Neural progenitor cell (in vitro differentiated cells): ENCODE measurements around the gene SHD. TPM values are rescaled to one million over a fixed set of nuclear protein-coding genes. Genes with fewer than 3 reads are reported as not detected.
A peak's percentile ranks its signal among the peaks of the same experiment; 100 is the strongest.

ENCODE experiments used
- DNase-seq: peaks from one replicate; pipeline ENCODE4 v3.0.0-alpha.2; 2016; ENCODE audit warnings: low spot score
- H2AFZ ChIP-seq: fragments of 200-600 bp; sonication (generic); replicated peaks from 2 replicates; pipeline ENCODE4 v1.6.1; 2016; ENCODE audit warnings: antibody characterized with exemption
- H3F3A ChIP-seq: fragments of 200-600 bp; sonication (generic); 2 replicates; pipeline ENCODE4 v1.6.1; 2016; ENCODE audit warnings: antibody characterized with exemption, low read depth
- H3K27ac ChIP-seq: fragments of 200-600 bp; sonication (generic); 2 replicates; pipeline ENCODE4 v1.5.1; 2016; ENCODE audit warnings: mild to moderate bottlenecking
- H3K27me3 ChIP-seq: fragments of 200-600 bp; sonication (generic); 2 replicates; pipeline ENCODE4 v1.6.1; 2016; ENCODE audit warnings: mild to moderate bottlenecking, moderate library complexity
- H3K36me3 ChIP-seq: fragments of 200-600 bp; sonication (generic); 2 replicates; pipeline ENCODE4 v1.5.1; 2016
- H3K4me1 ChIP-seq: fragments of 200-600 bp; sonication (generic); 2 replicates; pipeline ENCODE4 v1.6.1; 2016; ENCODE audit warnings: mixed run types
- H3K4me2 ChIP-seq: fragments of 200-600 bp; sonication (generic); 2 replicates; pipeline ENCODE4 v1.6.1; 2016
- H3K4me3 ChIP-seq: fragments of 200-600 bp; sonication (generic); 2 replicates; pipeline ENCODE4 v1.5.1; 2016
- H3K79me2 ChIP-seq: fragments of 200-600 bp; sonication (generic); 2 replicates; pipeline ENCODE4 v1.6.1; 2016; ENCODE audit warnings: low read depth
- H3K9ac ChIP-seq: fragments of 200-600 bp; sonication (generic); 2 replicates; pipeline ENCODE4 v1.6.1; 2016
- H3K9me3 ChIP-seq: fragments of 200-600 bp; sonication (generic); 2 replicates; pipeline ENCODE4 v1.5.1; 2016; ENCODE audit warnings: low read depth
- H4K20me1 ChIP-seq: fragments of 200-600 bp; sonication (generic); 2 replicates; pipeline ENCODE4 v1.6.1; 2016; ENCODE audit warnings: low read depth
- H3K27ac Mint-ChIP-seq: 3 replicates; pipeline ENCODE4 v1.8.0; 2021; ENCODE audit warnings: mixed read lengths
- H3K27me3 Mint-ChIP-seq: 2 replicates; pipeline ENCODE4 v1.8.0; 2022; ENCODE audit warnings: low read depth, mild to moderate bottlenecking, inconsistent platforms, moderate library complexity, mixed read lengths; ENCODE audit not compliant: insufficient read depth
- H3K36me3 Mint-ChIP-seq: 3 replicates; pipeline ENCODE4 v1.8.0; 2021; ENCODE audit warnings: mixed read lengths
- H3K4me1 Mint-ChIP-seq: 3 replicates; pipeline ENCODE4 v1.8.0; 2021; ENCODE audit warnings: mixed read lengths
- H3K4me3 Mint-ChIP-seq: 3 replicates; pipeline ENCODE4 v1.8.0; 2021; ENCODE audit warnings: mild to moderate bottlenecking, moderate library complexity, mixed read lengths
- H3K9me3 Mint-ChIP-seq: 3 replicates; pipeline ENCODE4 v1.8.0; 2020; ENCODE audit warnings: mixed read lengths
- CTCF ChIP-seq: fragments of 200-600 bp; sonication (generic); IDR thresholded peaks from 2 replicates; pipeline ENCODE4 v1.5.1; 2017; ENCODE audit warnings: antibody characterized with exemption, mild to moderate bottlenecking
- EZH2 ChIP-seq: fragments of 200-600 bp; sonication (generic); IDR thresholded peaks from 2 replicates; pipeline ENCODE4 v1.6.1; 2017; ENCODE audit warnings: antibody characterized with exemption, mild to moderate bottlenecking, moderate library complexity
- EZH2phosphoT487 ChIP-seq: fragments of 200-600 bp; sonication (generic); IDR thresholded peaks from 2 replicates; pipeline ENCODE4 v1.6.1; 2017; ENCODE audit warnings: antibody characterized with exemption
- total RNA-seq: library from RNA; depleted of rRNA; stranded (reverse); fragments of >200 nt; gene quantifications from 2 replicates; pipeline ENCODE4 v1.2.3, GENCODE V29; 2015; ENCODE audit warnings: low replicate concordance

SHD gene
- total RNA-seq, 1 donor from 2014 or later = not detected

GRCh38 chr19:4324228-4324627 lies 45.2 kb downstream of the SHD start:
- Histone ChIP-seq H3F3A (peaks cover 21% of the 10 kb centered on the region), H3K27ac (no peak overlapping the region), H2AFZ (no peak overlapping the region), H3K79me2 (no peaks in the 10 kb centered on the region), H3K9ac (no peak overlapping the region), H3K36me3 (no peaks in the 10 kb centered on the region), H4K20me1 (peaks cover 5% of the 10 kb centered on the region), H3K27me3 (peaks cover 11% of the 10 kb centered on the region), H3K4me1 (peaks cover 3% of the 10 kb centered on the region), H3K4me2 (no peak overlapping the region), H3K9me3 (no peaks in the 10 kb centered on the region), H3K4me3 (no peak overlapping the region)
- TF ChIP-seq EZH2phosphoT487 = no peak
- TF ChIP-seq EZH2 = no peak
- no peak for TF ChIP-seq CTCF
- H3K4me3 Mint-ChIP-seq = no peak overlapping the region
- H3K27ac Mint-ChIP-seq = no peak overlapping the region
- peaks cover 17% of the 10 kb centered on the region for H3K9me3 Mint-ChIP-seq
- no peak for DNase-seq
- peaks cover 13% of the 10 kb centered on the region for H3K27me3 Mint-ChIP-seq
- H3K4me1 Mint-ChIP-seq = peaks cover 19% of the 10 kb centered on the region
- H3K36me3 Mint-ChIP-seq = peaks cover 12% of the 10 kb centered on the region

- H3K4me2 ChIP-seq = peak overlapping the region; percentile 79
Measured at GRCh38 chr19:4326215-4326836, 47.3 kb downstream of the SHD start.

GRCh38 chr19:4326837-4327251 lies 47.8 kb downstream of the SHD start:
- Histone ChIP-seq H4K20me1 (peaks cover 5% of the 10 kb centered on the region), H2AFZ (peak overlapping the region; percentile 29), H3K9ac (no peak overlapping the region), H3K9me3 (no peaks in the 10 kb centered on the region), H3F3A (peaks cover 21% of the 10 kb centered on the region), H3K4me1 (peaks cover 3% of the 10 kb centered on the region), H3K27me3 (peaks cover 11% of the 10 kb centered on the region), H3K4me3 (peak overlapping the region; percentile 48), H3K36me3 (no peaks in the 10 kb centered on the region), H3K79me2 (no peaks in the 10 kb centered on the region), H3K4me2 (peak overlapping the region; percentile 79), H3K27ac (no peak overlapping the region)
- no peak for TF ChIP-seq EZH2
- no peak for TF ChIP-seq CTCF
- TF ChIP-seq EZH2phosphoT487 = no peak
- DNase-seq = peak; percentile 85
- peaks cover 13% of the 10 kb centered on the region for H3K27me3 Mint-ChIP-seq
- H3K4me3 Mint-ChIP-seq = peak overlapping the region; percentile 89
- H3K4me1 Mint-ChIP-seq = peaks cover 22% of the 10 kb centered on the region
- no peaks in the 10 kb centered on the region for H3K9me3 Mint-ChIP-seq
- H3K36me3 Mint-ChIP-seq = peaks cover 4% of the 10 kb centered on the region
- H3K27ac Mint-ChIP-seq = no peak overlapping the region

More at GRCh38 chr19:4326215-4326836, 47.3 kb downstream of the SHD start:
- H4K20me1 ChIP-seq = peaks cover 5% of the 10 kb centered on the region
- H3K27me3 Mint-ChIP-seq = peaks cover 15% of the 10 kb centered on the region
- H3K4me3 ChIP-seq = peak overlapping the region; percentile 48
- H3K36me3 ChIP-seq = no peaks in the 10 kb centered on the region
- H3K4me1 Mint-ChIP-seq = peaks cover 22% of the 10 kb centered on the region
- no peak for DNase-seq
- H3K9me3 Mint-ChIP-seq = no peaks in the 10 kb centered on the region
- H3K4me3 Mint-ChIP-seq = peak overlapping the region; percentile 81
- H3K36me3 Mint-ChIP-seq = peaks cover 4% of the 10 kb centered on the region
- H3K27me3 ChIP-seq = peaks cover 11% of the 10 kb centered on the region
- TF ChIP-seq CTCF = no peak
- H3K27ac ChIP-seq = no peak overlapping the region
- H3K9me3 ChIP-seq = no peaks in the 10 kb centered on the region
- H3K79me2 ChIP-seq = no peaks in the 10 kb centered on the region
- H3K27ac Mint-ChIP-seq = no peak overlapping the region
- no peak overlapping the region for H3K9ac ChIP-seq
- peaks cover 3% of the 10 kb centered on the region for H3K4me1 ChIP-seq
- H2AFZ ChIP-seq = no peak overlapping the region
- H3F3A ChIP-seq = peaks cover 21% of the 10 kb centered on the region
